Suppressor macrophage treated with lipopolysaccharide for 1 hour (primary cell): ENCODE results near the gene SP5.
A peak's percentile ranks its signal among the peaks of the same experiment; 100 is the strongest.
"Not testable (repeated sequence)": the region's sequence is repeated elsewhere in the genome, so short reads cannot be mapped to it uniquely, and the experiment has no call there.

Experiments used
- DNase-seq, 3 donors: peaks; one replicate each; pipeline ENCODE4 v3.0.0-alpha.2; 2020 to 2022

The SP5 gene

DNA sequence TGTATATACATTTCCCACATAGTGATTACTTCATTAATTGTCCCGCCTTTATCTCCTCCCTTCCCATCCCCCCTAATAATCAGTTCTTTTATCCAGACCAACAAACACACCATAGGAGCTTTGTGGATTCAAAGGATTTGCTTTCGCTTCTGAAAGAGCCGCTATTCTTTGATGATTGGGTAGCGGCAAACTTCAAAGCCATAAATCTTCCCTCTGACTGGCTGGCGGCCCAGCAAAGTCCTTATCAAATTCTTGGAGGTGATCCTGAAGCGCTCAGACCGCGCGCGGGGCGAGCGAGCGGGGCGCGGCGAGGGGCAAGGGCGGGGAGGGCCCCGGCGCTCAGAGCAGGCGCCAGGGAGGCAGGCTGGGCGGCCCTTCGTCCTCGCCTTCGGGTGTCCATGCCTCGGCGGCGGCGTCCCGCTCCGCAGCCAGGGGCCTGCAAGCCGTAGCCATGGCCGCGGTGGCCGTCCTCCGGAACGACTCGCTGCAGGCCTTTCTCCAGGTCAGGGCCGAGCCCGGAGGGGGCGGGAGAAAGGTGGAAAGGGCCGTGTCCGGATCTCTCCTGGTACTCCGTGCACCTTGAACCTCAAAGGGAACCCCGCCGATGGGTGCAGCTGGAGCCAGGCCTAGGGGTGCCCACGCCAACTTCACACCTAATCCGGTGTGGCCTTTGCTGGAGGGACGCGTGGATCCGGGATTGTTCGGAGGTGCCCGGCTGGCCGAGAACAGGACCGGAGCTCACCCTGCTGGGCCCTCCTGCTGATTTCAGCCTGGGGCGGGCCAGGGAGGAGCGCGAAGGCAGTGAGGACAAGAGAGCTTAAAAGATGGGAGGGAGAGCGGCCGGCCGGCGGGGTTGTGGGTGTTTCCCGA lies at the start of gene SP5:
Gene SP5, plus strand, starts transcription at position 276 of the 870 bp plus-strand sequence. Its CDS starts 176 bp downstream, at position 452.
- peak; percentile 47 to 60 (median 49) for DNase-seq

DNA sequence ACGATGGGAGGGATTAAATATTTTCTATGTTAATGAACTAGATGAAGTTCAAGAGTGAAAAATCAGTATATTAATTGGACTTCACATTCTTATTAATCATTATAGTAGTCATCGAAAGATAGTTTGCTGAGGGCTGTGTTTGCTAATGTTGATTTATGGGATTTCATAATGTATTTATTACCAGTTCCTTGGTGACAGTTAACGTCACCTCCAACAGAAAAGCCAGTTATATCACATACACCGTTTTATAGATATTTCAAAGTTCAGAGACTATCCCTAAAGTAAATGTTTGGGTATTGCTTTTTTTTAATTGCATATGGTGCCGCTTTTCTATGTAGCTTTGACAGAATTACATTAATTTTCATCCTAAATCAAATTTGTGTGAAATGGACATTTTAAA lies 49.4 kb upstream of the SP5 start:
- DNase-seq: no peak

DNA sequence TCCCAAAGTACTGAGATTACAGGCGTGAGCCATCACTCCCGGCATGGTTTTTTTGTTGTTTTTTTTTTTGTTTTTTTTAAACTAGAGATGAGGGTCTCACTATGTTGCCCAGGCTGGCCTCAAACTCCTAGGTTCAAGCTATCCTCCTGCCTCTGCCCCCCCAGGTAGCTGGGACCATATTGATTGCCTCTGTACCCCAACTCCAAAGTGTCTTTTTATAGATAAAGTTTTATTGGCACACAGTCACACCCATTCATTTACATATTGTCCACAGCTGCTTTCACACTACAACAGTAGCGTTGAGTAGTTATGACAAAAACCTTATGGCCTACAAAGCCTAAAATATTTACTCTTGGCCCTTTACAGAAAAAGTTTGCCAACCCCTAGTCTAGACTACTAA lies 45.2 kb upstream of the SP5 start:
- DNase-seq: no peak

GRCh38 chr2:170670651-170671050 lies 44.5 kb upstream of the SP5 start:
- no peak for DNase-seq

GRCh38 chr2:170671079-170671478 lies 44.1 kb upstream of the SP5 start:
- DNase-seq: no peak

GRCh38 chr2:170674282-170674681 lies 40.9 kb upstream of the SP5 start:
- not testable (repeated sequence) for DNase-seq

- no peak for DNase-seq
These were observed 39.4 kb upstream of the SP5 start for GRCh38 chr2:170675701-170676100.

GRCh38 chr2:170679607-170680079 lies 35.5 kb upstream of the SP5 start:
- DNase-seq: no peak

DNA sequence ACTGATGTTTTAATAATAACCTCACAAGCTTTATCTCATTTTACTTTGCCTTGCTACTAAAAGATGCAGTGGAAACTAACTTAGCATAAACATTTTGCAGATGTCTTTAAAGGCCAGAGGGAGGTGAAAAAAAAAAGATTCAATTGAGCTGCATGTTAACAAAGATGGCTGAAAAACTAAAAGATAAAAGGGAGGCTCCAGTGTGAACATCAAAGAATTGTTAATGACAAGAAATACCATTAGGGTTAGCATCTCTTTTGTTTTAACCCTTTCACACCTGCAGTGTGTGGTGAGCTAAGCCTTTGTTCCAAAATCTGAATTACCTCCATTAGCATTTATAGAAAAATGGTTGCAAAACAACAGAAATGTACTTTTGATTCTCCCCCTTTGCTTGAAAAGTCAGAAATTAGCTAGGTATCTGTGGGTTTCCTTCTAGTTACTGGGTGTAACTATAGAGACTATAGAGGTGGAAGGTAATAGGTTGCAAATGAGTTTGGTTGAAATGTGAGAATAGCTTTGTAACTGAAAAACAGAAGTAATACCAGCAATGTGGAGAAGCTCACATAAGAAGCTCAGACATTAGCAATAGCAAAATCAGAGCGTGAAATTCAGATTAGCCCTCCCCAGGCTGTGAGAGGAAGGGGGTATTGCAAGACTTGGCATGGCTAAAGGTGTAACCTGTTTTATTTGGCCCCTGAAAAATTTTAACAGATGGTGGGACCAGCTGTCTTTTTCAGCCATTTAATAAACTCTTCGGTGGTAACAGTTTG lies 34.8 kb upstream of the SP5 start:
- DNase-seq: no peak

DNA sequence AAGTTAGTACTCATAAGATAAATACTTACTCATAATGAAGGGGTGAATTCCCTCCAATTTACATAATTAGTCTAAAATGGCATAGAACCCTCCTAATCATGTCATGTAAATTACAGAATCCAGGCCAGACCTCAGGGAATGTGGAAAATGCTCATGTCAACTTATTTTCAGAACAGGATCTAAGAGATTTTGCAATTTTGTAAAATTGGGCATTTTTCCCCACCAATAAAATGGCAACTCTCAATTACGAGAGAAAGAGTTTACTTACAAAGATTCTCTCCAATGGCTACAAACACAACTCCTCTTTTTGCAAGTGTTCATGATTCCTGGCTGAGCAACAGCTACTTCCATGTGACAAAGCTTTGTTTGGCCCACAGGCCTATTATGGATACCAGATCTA lies 33.8 kb upstream of the SP5 start:
- no peak for DNase-seq

DNA sequence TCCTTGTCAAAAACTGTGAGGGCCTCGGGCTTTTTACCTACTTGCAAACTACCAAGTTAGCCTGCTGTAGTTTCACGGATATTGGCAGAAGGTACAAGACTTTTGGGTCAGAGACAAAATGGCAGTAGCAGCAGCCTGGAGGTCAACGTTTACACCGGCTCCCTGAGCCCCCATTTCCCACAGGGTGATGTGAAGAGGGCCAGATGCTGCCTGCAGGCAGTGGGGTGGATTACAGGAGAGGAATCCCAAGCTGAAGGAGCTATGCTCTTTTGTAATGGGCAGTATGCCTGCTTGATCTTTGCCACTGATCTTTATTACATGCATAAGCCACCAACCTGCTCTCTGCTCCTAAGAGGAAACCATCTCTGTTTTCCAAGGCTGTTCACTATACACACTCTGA lies 29.5 kb upstream of the SP5 start:
- no peak for DNase-seq

- no peak for DNase-seq
These were observed 25.7 kb upstream of the SP5 start for GRCh38 chr2:170689481-170689880.

GRCh38 chr2:170690640-170691039 lies 24.5 kb upstream of the SP5 start:
- DNase-seq: no peak

GRCh38 chr2:170694316-170694715 lies 20.8 kb upstream of the SP5 start:
- DNase-seq: no peak

DNA sequence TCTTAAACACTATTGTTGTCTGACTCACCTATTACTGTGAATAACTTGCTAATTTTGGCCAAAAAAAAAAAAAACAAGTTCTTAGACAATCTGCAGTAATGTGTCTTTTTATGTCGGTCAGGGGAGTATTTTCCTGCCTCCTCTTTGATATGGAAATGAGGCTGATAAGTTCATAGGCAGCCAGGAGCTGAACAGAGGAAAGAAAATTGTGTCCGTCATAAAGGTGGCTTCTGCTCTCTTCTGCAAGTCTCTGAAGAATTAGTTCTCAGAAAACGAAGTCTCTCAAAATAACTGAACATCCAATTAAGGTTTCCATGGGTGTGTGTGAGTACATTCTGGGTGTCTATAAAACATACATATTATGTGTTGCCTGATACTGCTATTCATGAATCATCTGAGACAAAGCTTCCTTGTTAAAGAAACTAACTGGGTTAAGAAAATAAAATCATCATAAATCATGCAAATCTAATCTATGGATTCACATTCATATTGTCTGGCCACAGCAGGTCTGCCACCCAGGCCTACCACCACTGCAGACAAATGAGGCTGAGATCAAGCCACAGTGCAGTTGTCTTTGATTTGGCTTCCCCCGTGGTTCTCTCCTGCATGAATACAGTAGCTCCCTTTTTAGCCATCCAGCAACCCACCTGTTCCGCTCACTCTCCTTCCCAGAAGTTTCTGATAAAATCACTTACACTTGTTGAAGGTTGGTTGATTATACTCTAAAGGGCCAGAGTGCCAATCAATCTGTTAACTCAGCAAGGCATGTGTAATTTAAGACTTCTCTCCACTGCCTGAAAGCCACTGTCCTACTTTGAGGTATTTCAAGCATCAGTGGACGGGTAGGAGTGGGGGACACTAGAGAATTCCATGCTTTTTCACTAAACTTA lies 19.4 kb upstream of the SP5 start:
- DNase-seq: no peak

- no peak for DNase-seq
These were observed 18.2 kb upstream of the SP5 start for GRCh38 chr2:170696948-170697347.

GRCh38 chr2:170701011-170701410 lies 14.1 kb upstream of the SP5 start:
- DNase-seq: no peak

DNA sequence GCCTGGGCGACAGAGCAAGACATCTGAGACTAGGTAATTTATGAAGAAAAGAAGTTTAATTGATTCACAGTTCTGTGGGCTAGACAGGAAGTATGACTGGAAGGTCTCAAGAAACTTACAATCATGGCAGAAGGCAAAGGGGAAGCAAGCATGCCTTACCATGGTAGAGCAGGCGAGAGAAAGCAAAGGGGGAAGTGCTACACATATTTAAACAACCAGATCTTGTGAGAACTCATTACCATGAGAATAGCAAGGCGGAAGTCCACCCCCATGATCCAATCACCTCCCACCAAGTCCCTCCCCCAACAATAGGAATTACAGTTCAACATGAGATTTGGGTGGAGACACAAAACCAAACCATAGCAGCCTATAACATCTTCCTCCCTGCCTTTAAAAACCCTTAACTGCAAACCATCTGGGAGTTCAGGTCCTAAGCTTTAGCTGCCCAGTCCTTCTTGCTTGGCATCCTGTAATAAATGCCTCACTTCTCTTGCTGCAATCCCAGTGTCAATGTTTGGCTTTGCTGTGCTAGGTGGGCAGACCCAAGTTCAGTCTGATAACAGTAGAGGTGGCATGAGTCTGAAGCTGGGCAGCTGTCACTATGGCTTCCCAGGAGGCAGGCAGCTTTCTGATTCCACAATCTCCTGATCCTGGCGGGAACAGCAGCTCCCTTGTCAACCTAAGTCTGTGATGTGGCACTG lies 11.2 kb upstream of the SP5 start:
- DNase-seq: peak in 1 of 3 donors; percentile 30

- DNase-seq: peak; percentile 28 to 63 (median 56)
These were observed 7.0 kb upstream of the SP5 start for GRCh38 chr2:170707821-170708795.

GRCh38 chr2:170710609-170710979 lies 4.5 kb upstream of the SP5 start:
- no peak for DNase-seq

DNA sequence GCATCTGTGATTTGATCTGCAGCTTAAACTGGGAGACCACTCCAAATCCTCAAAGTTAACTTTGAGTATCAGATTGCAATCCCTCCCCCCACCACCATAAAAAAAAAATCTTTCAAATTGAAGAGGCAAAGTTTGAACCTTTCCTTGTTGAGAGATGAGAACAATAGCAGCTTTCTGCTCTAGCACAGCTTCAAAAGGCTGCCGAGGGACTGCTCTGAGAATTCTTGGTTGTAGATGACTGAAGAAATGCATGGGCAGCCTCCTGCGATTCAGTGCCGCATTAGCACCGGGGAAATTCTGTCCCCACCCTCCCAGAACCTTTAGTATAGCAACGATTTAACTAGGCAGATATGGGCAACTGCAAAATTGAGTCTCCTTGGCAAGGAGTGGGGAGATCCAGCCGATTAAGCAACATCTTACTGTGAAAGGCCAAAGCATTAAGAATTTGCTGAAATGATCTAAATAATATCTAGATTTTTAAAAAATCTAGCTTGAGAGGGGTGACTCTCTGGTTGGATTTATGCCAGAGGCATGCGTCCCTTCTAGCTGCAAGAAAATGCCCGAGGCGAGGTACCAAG lies 3.9 kb upstream of the SP5 start:
- no peak for DNase-seq
